Measurements from ENCODE around the gene DNAJC2. TPM values are rescaled to one million over a fixed set of nuclear protein-coding genes. Genes with fewer than 3 reads are reported as not detected.

The DNAJC2 gene
- polyA plus RNA-seq (2013, experiment 1 of 2; ENCODE audit: insufficient read length): 21.1 TPM
- 17.5 TPM for polyA plus RNA-seq (2013, experiment 2 of 2; ENCODE audit: insufficient read length)

- peak; percentile 95 for DNase-seq
Observed at GRCh38 chr7:103344453-103345149, at the start of gene DNAJC2. TSS of gene DNAJC2 (minus strand) at chr7:103344767. CDS start at chr7:103344622, 145 bp downstream.

GRCh38 chr7:103391976-103392375 lies 47.4 kb upstream of the DNAJC2 start:
- DNase-seq: peak; percentile 21

- no peak for DNase-seq
Observed at GRCh38 chr7:103391150-103391549, 46.6 kb upstream of the DNAJC2 start.

- no peak for DNase-seq
Observed at GRCh38 chr7:103389263-103389662, 44.7 kb upstream of the DNAJC2 start.

- DNase-seq: no peak
Observed at GRCh38 chr7:103388469-103389140, 44.0 kb upstream of the DNAJC2 start.

GRCh38 chr7:103387242-103387641 lies 42.7 kb upstream of the DNAJC2 start:
- no peak for DNase-seq

GRCh38 chr7:103382032-103382402 lies 37.5 kb upstream of the DNAJC2 start:
- no peak for DNase-seq

GRCh38 chr7:103381280-103382031 lies 36.9 kb upstream of the DNAJC2 start:
- DNase-seq: no peak

GRCh38 chr7:103380395-103381191 lies 36.0 kb upstream of the DNAJC2 start:
- DNase-seq: no peak

GRCh38 chr7:103379270-103379975 lies 34.9 kb upstream of the DNAJC2 start:
- no peak for DNase-seq

- no peak for DNase-seq
Observed at GRCh38 chr7:103373866-103374643, 29.5 kb upstream of the DNAJC2 start.

GRCh38 chr7:103369432-103369831 lies 24.9 kb upstream of the DNAJC2 start:
- no peak for DNase-seq

- DNase-seq: no peak
Observed at GRCh38 chr7:103349805-103350204, 5.2 kb upstream of the DNAJC2 start.

GRCh38 chr7:103348959-103349358 lies 4.4 kb upstream of the DNAJC2 start:
- no peak for DNase-seq

GRCh38 chr7:103348452-103348851 lies 3.9 kb upstream of the DNAJC2 start:
- DNase-seq: no peak

- DNase-seq: peak; percentile 94
Observed at GRCh38 chr7:103347507-103348267, 3.1 kb upstream of the DNAJC2 start, which contains the start of gene PSMC2. TSS of gene PSMC2 (plus strand) at chr7:103347643. CDS start at chr7:103347712, 69 bp downstream.

GRCh38 chr7:103346396-103346795 lies 1.8 kb upstream of the DNAJC2 start:
- DNase-seq: no peak

GRCh38 chr7:103343758-103344452 lies 662 bp downstream of the DNAJC2 start:
- peak; percentile 19 for DNase-seq

GRCh38 chr7:103343332-103343731 lies 1.2 kb downstream of the DNAJC2 start:
- no peak for DNase-seq

Data from fibroblast of skin of back (primary cell).